ENCODE results near the gene MEIS3.
"Not testable (repeated sequence)": the region's sequence is repeated elsewhere in the genome, so short reads cannot be mapped to it uniquely, and the experiment has no call there.

MEIS3 gene

GRCh38 chr19:47413941-47414340, 5.4 kb downstream of the MEIS3 start:
- no peak for DNase-seq

- DNase-seq: not testable (repeated sequence)
These were observed 7.6 kb downstream of the MEIS3 start for GRCh38 chr19:47411696-47412095.

GRCh38 chr19:47411101-47411500, 8.2 kb downstream of the MEIS3 start:
- no peak for DNase-seq

- DNase-seq: no peak
These were observed 11.0 kb downstream of the MEIS3 start for GRCh38 chr19:47408156-47408938.

GRCh38 chr19:47407417-47407774, 11.9 kb downstream of the MEIS3 start:
- no peak for DNase-seq

GRCh38 chr19:47406711-47407416, 12.5 kb downstream of the MEIS3 start:
- DNase-seq: no peak

GRCh38 chr19:47405854-47406417, 13.4 kb downstream of the MEIS3 start:
- no peak for DNase-seq

GRCh38 chr19:47405197-47405550, 14.2 kb downstream of the MEIS3 start:
- DNase-seq: no peak

GRCh38 chr19:47404334-47405196, 14.8 kb downstream of the MEIS3 start:
- no peak for DNase-seq

- no peak for DNase-seq
These were observed 16.8 kb downstream of the MEIS3 start for GRCh38 chr19:47402504-47402903.

- DNase-seq: no peak
These were observed 20.4 kb downstream of the MEIS3 start for GRCh38 chr19:47398707-47399597.

GRCh38 chr19:47391510-47392223, 27.7 kb downstream of the MEIS3 start:
- peak; percentile 30 for DNase-seq

- peak; percentile 33 for DNase-seq
These were observed 28.5 kb downstream of the MEIS3 start for GRCh38 chr19:47390533-47391488.

- DNase-seq: no peak
These were observed 30.2 kb downstream of the MEIS3 start for GRCh38 chr19:47389150-47389556.

GRCh38 chr19:47388721-47389120, 30.6 kb downstream of the MEIS3 start:
- DNase-seq: not testable (repeated sequence)

- DNase-seq: not testable (repeated sequence)
These were observed 31.7 kb downstream of the MEIS3 start for GRCh38 chr19:47387623-47388022.

GRCh38 chr19:47386582-47386981, 32.7 kb downstream of the MEIS3 start:
- DNase-seq: not testable (repeated sequence)

- not testable (repeated sequence) for DNase-seq
These were observed 34.8 kb downstream of the MEIS3 start for GRCh38 chr19:47384533-47384932.

- not testable (repeated sequence) for DNase-seq
These were observed 35.4 kb downstream of the MEIS3 start for GRCh38 chr19:47383890-47384289.

- no peak for DNase-seq
These were observed 37.6 kb downstream of the MEIS3 start for GRCh38 chr19:47381653-47382279.

Data from NCI-H2171 (cell line).